Naive thymus-derived CD8-positive, alpha-beta T cell (primary cell): ENCODE data around the gene OVCH2. TPM values are rescaled to one million over a fixed set of nuclear protein-coding genes. Genes with fewer than 3 reads are reported as not detected.

Source experiments
- ATAC-seq, 2 donors: fragments of 150-1000 bp; cut with Tn5 transposase in 1 of 2; sonication (Bioruptor Pico), chemical (Tn5 transposase) in 1 of 2; 1 replicate in 1 of 2; 2 replicates in 1 of 2; pipeline ENCODE4 v1.10.0; 2021; ENCODE audit warnings: mild to moderate bottlenecking in 2 of 2, moderate library complexity in 2 of 2
- POLR2A ChIA-PET: fragments of 350-600 bp; sonication (Branson Sonifier 250); formaldehyde crosslinking; loops from one replicate; lab custom pipeline; 2021; ENCODE audit warnings: antibody characterized with exemption; lab: Charles Lee
- DNase-seq, 10 donors: peaks; one replicate each; pipeline versions ENCODE4 v3.0.0 to v3.0.0-alpha.2; 2020 to 2022
- H3K27ac Mint-ChIP-seq, 10 donors: one replicate each; pipeline ENCODE4 v1.8.0; 2020 to 2022; ENCODE audit warnings: mild to moderate bottlenecking in 10 of 10, mixed read lengths in 10 of 10, moderate library complexity in 4 of 10, inconsistent platforms in 1 of 10
- H3K27me3 Mint-ChIP-seq, 5 donors: one replicate each; pipeline ENCODE4 v1.8.0; 2021 to 2022; ENCODE audit warnings: mixed read lengths in 5 of 5
- H3K36me3 Mint-ChIP-seq, 3 donors: one replicate each; pipeline ENCODE4 v1.8.0; 2020 to 2022; ENCODE audit warnings: mixed read lengths in 3 of 3, mild to moderate bottlenecking in 2 of 3, inconsistent platforms in 1 of 3
- H3K4me1 Mint-ChIP-seq, 4 donors: one replicate each; pipeline ENCODE4 v1.8.0; 2021 to 2022; ENCODE audit warnings: mixed read lengths in 4 of 4
- H3K4me3 Mint-ChIP-seq, 10 donors: one replicate each; pipeline ENCODE4 v1.8.0; 2020 to 2022; ENCODE audit warnings: mild to moderate bottlenecking in 10 of 10, mixed read lengths in 10 of 10, moderate library complexity in 6 of 10, inconsistent platforms in 1 of 10
- H3K9me3 Mint-ChIP-seq, 9 donors: one replicate each; pipeline ENCODE4 v1.8.0; 2020 to 2022; ENCODE audit warnings: mixed read lengths in 9 of 9, mild to moderate bottlenecking in 3 of 9, inconsistent platforms in 1 of 9, moderate library complexity in 1 of 9
- polyA plus RNA-seq, 3 donors: library from polyadenylated mRNA; unstranded; fragments of 300-500 nt; fragmentation: Illumina TruSeq; gene quantifications; one replicate each; pipeline ENCODE4 v1.2.3, GENCODE V29; 2021
- total RNA-seq, 8 experiments: library from RNA in 2 of 8; stranded (reverse) in 2 of 8; gene quantifications; one replicate each; pipeline ENCODE4 v1.2.3 and lab custom pipeline; 2021 to 2026

The OVCH2 gene
- total and polyA plus RNA-seq, 5 experiments from 2014 or later: not detected

DNA sequence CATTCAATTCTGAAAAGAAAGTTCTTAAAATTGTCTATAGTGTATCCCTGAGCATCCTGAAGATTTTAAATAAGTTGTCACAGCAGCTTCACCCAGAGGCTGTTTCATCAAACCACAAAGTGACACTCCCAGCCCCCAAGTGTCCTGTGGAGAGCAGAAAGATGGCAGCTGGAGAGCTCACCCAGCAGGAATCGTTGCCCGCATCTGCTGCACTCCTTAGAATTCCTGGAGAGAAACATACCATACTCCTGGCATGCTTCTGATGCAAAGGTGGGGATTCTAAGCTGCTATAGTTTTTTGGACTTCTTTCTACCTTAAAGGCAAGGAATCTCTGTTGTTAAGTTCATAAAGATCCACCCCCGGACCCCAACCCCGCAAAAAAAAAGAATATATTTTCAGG lies 19.5 kb downstream of the OVCH2 start:
- ATAC-seq (no peak), DNase-seq (no peak)
- Mint-ChIP-seq H3K4me3 (no peak overlapping the region), H3K27me3 (peaks cover 10 to 32% (median 29%) of the 10 kb centered on the region in 5 donors), H3K9me3 (no peaks in the 10 kb centered on the region), H3K36me3 (no peaks in the 10 kb centered on the region), H3K27ac (no peak overlapping the region), H3K4me1 (no peaks in the 10 kb centered on the region)
- POLR2A ChIA-PET: no interaction called here

DNA sequence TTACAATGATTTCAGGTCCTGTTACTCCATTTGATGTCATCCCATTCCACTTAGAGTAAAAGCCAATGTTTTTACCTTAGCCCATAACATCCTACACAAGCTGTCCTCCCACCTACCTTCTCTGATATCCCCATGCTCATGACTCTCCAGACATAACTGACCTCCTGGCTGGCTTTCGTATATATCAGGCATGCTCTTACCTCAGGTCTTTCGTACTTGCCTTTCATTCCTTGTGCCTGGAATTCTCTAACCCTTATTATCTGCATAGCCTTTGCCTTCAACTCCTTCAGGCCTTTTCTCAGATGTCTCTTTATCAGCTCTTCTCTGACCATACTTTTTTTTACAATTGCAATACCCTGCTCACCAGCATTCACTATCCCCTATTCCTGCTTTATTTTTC lies 22.7 kb downstream of the OVCH2 start:
- H3K9me3 Mint-ChIP-seq: peaks cover 0 to 2% (median 0%) of the 10 kb centered on the region in 9 donors

DNA sequence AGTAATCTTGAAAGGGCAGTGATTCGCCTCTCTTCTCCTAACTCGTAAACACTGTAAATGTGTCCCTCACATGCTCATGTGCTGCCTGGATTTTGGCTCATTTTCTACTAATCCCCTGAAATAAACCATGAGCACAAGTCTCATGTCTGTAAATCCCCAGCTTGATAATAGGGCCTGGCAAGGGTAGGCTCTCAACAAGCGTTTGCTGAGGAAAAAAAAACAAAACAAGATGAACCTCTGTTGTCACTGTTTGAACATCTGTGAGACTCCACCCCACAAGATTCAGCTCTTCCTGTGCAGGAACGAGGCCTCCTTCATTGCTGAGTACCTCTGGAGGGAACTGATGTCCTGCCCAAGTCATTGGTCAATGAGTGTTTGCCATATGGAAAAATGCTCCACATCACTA lies 28.5 kb downstream of the OVCH2 start:
- ATAC-seq (no peak), DNase-seq (no peak)
- Mint-ChIP-seq H3K36me3 (no peaks in the 10 kb centered on the region), H3K9me3 (peaks cover 0 to 2% (median 0%) of the 10 kb centered on the region in 9 donors), H3K4me1 (peaks cover 4 to 11% (median 10%) of the 10 kb centered on the region in 4 donors), H3K27ac (no peak overlapping the region), H3K4me3 (no peak overlapping the region), H3K27me3 (peaks cover 31 to 74% (median 53%) of the 10 kb centered on the region in 5 donors)
- POLR2A ChIA-PET: no interaction called here

More for the DNA sequence above, 22.7 kb downstream of the OVCH2 start:
- ATAC-seq (no peak), DNase-seq (no peak)
- Mint-ChIP-seq H3K4me1 (no peaks in the 10 kb centered on the region), H3K4me3 (no peak overlapping the region), H3K27ac (no peak overlapping the region), H3K36me3 (no peaks in the 10 kb centered on the region), H3K27me3 (peaks cover 15 to 32% (median 22%) of the 10 kb centered on the region in 5 donors)
- POLR2A ChIA-PET: no interaction called here

GRCh38 chr11:7677071-7677470 lies 29.2 kb downstream of the OVCH2 start:
- H3K4me1 Mint-ChIP-seq: peaks cover 6 to 13% (median 11%) of the 10 kb centered on the region in 4 donors
- no peaks in the 10 kb centered on the region for H3K36me3 Mint-ChIP-seq
- DNase-seq (no peak), ATAC-seq (no peak)
- H3K27me3 Mint-ChIP-seq: peaks cover 30 to 82% (median 59%) of the 10 kb centered on the region in 5 donors
- POLR2A ChIA-PET: no interaction called here
- H3K4me3 Mint-ChIP-seq: no peak overlapping the region
- H3K27ac Mint-ChIP-seq: no peak overlapping the region
- peaks cover 0 to 2% (median 0%) of the 10 kb centered on the region in 9 donors for H3K9me3 Mint-ChIP-seq

- Mint-ChIP-seq H3K4me1 (peaks cover 6 to 13% (median 11%) of the 10 kb centered on the region in 4 donors), H3K9me3 (no peaks in the 10 kb centered on the region), H3K36me3 (no peaks in the 10 kb centered on the region), H3K4me3 (peak overlapping the region in 1 of 10 donors; percentile 0), H3K27me3 (peaks cover 28 to 90% (median 63%) of the 10 kb centered on the region in 5 donors), H3K27ac (no peak overlapping the region)
- DNase-seq: no peak
- POLR2A ChIA-PET: no interaction called here
- ATAC-seq: no peak
Observed at GRCh38 chr11:7675631-7676030, 30.6 kb downstream of the OVCH2 start.

- no peaks in the 10 kb centered on the region for H3K36me3 Mint-ChIP-seq
- DNase-seq (no peak), ATAC-seq (peak; percentile 67 to 84)
- H3K9me3 Mint-ChIP-seq: no peaks in the 10 kb centered on the region
- peak overlapping the region; percentile 65 to 89 (median 79) for H3K4me3 Mint-ChIP-seq
- POLR2A ChIA-PET: no interaction called here
- peaks cover 6 to 13% (median 11%) of the 10 kb centered on the region in 4 donors for H3K4me1 Mint-ChIP-seq
- H3K27me3 Mint-ChIP-seq: peaks cover 24 to 82% (median 61%) of the 10 kb centered on the region in 5 donors
- peak overlapping the region in 2 of 10 donors; percentile 25 to 61 for H3K27ac Mint-ChIP-seq
Observed at GRCh38 chr11:7673724-7674434, 32.4 kb downstream of the OVCH2 start.

DNA sequence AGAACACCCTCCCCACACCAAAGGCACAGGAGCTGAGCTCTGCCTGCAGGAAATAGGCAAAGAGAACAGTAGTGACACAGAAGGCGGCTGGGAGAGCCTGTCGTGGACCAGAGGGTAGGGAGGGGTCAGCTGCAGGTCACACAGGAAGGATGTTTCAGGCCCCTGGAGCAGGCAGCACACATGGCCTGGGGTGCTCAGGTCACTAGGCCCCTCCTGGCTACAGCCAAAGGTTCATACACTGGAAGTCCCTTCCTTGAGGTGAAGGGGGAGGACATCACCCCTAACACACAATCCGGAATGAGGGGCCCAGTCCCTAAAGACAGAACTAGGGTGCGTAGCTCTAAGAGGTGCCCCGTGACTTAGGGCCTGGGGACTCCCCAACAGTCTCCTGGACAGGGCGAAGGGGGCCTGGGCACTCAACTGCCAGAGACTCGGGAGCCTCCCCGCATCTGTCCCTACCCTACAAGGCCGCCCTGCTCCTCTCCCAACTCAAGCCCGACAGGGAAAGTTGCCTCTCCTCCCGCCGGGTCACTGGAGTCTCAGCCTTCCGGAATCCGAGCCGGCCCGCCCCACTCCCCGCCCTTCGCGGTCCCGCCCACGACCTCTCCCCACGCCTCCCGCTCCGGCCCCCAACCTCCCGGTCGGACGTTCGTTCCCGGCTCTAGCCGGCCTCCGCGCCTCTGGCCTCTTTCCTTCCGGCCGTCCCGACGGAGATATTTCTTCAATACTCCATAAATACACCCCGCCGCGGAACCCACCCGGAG lies 33.1 kb downstream of the OVCH2 start, which contains the start of gene CYB5R2:
Gene CYB5R2, minus strand, starts transcription at position 541 of the 764 bp plus-strand sequence. CDS start 675 bp downstream, outside the sequence.
- DNase-seq (no peak), ATAC-seq (peak in 1 of 2 donors; percentile 33)
- Mint-ChIP-seq H3K36me3 (no peaks in the 10 kb centered on the region), H3K27ac (peak within 1 kb of the TSS in 3 of 10 donors; percentile 40 to 79 (median 61)), H3K9me3 (no peaks in the 10 kb centered on the region), H3K4me1 (peaks cover 6 to 13% (median 11%) of the 10 kb centered on the region in 4 donors), H3K4me3 (peak within 1 kb of the TSS; percentile 65 to 89 (median 79)), H3K27me3 (peaks cover 20 to 77% (median 57%) of the 10 kb centered on the region in 5 donors)
- POLR2A ChIA-PET: no interaction called here

- peaks cover 6 to 13% (median 11%) of the 10 kb centered on the region in 4 donors for H3K4me1 Mint-ChIP-seq
- POLR2A ChIA-PET: no interaction called here
- H3K27ac Mint-ChIP-seq: peak overlapping the region in 1 of 10 donors; percentile 40
- H3K4me3 Mint-ChIP-seq: peak overlapping the region in 7 of 10 donors; percentile 46 to 78 (median 54)
- DNase-seq: no peak
- no peak for ATAC-seq
- H3K27me3 Mint-ChIP-seq: peaks cover 19 to 70% (median 51%) of the 10 kb centered on the region in 5 donors
- H3K36me3 Mint-ChIP-seq: no peaks in the 10 kb centered on the region
- no peaks in the 10 kb centered on the region for H3K9me3 Mint-ChIP-seq
Observed at GRCh38 chr11:7672276-7672959, 33.9 kb downstream of the OVCH2 start.

GRCh38 chr11:7671347-7672215 lies 34.7 kb downstream of the OVCH2 start:
- Mint-ChIP-seq H3K27me3 (peaks cover 18 to 62% (median 43%) of the 10 kb centered on the region in 5 donors), H3K4me1 (peaks cover 6 to 13% (median 11%) of the 10 kb centered on the region in 4 donors), H3K9me3 (no peaks in the 10 kb centered on the region), H3K4me3 (peak overlapping the region in 2 of 10 donors; percentile 27 to 41), H3K36me3 (no peaks in the 10 kb centered on the region), H3K27ac (no peak overlapping the region)
- DNase-seq (no peak), ATAC-seq (no peak)
- POLR2A ChIA-PET: no interaction called here

DNA sequence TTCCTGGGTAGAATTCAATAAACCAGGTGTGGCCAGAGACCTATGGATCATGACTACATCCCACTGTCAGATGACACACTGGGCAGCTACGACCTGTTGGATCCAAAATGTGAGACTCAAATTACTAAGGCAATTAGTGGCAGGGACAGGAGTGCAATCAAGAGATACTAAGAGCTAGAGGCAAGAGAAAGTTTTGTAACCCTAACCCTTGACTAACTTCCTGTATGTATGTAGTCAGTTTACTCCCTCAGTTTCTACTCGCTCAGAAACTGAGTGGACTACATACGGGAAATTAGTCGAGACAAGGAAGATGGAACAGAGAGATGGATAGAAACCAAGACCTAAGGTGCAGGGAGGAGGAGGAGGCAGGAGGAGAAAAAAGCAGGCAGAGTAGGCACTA lies 35.6 kb downstream of the OVCH2 start:
- Mint-ChIP-seq H3K9me3 (no peaks in the 10 kb centered on the region), H3K4me1 (peaks cover 6 to 13% (median 11%) of the 10 kb centered on the region in 4 donors)
- POLR2A ChIA-PET: no interaction called here

GRCh38 chr11:7668911-7669310 lies 37.4 kb downstream of the OVCH2 start:
- Mint-ChIP-seq H3K27ac (no peak overlapping the region), H3K4me1 (peaks cover 3 to 6% (median 5%) of the 10 kb centered on the region in 4 donors), H3K36me3 (peaks cover 0 to 2% (median 0%) of the 10 kb centered on the region in 3 donors), H3K9me3 (no peaks in the 10 kb centered on the region), H3K4me3 (no peak overlapping the region), H3K27me3 (peaks cover under 1 to 35% (median 16%) of the 10 kb centered on the region in 5 donors)
- DNase-seq (no peak), ATAC-seq (no peak)
- POLR2A ChIA-PET: no interaction called here

More for the DNA sequence above, 35.6 kb downstream of the OVCH2 start:
- no peak for ATAC-seq
- Mint-ChIP-seq H3K36me3 (no peaks in the 10 kb centered on the region), H3K27me3 (peaks cover 13 to 52% (median 34%) of the 10 kb centered on the region in 5 donors), H3K27ac (peak overlapping the region in 1 of 10 donors; percentile 42), H3K4me3 (no peak overlapping the region)
- DNase-seq: no peak
